HL-60 (cell line): ENCODE measurements around the gene RYR2.

Experiments used
- DNase-seq, 2 experiments: peaks; one replicate each; pipeline ENCODE4 v3.0.0-alpha.2; 2010 to 2020; ENCODE audit warnings: low read depth in 1 of 2, low spot score in 1 of 2
- H3K27ac ChIP-seq: fragments of 250-450 bp; sonication (Bioruptor Pico); replicated peaks from 2 replicates; pipeline ENCODE4 v1.5.1; 2020; ENCODE audit warnings: mild to moderate bottlenecking, moderate library complexity
- H3K27me3 ChIP-seq: fragments of 250-450 bp; sonication (Bioruptor Pico); 2 replicates; pipeline ENCODE4 v1.5.1; 2021; ENCODE audit warnings: mild to moderate bottlenecking, moderate library complexity; ENCODE audit not compliant: insufficient read depth, poor library complexity, severe bottlenecking
- H3K4me3 ChIP-seq: replicated peaks from 2 replicates; pipeline ENCODE4 v1.5.1; 2011; ENCODE audit warnings: mild to moderate bottlenecking, control low read depth, low read length; ENCODE audit not compliant: insufficient read depth
- CTCF ChIP-seq: IDR thresholded peaks from one replicate; pipeline ENCODE4 v1.5.1; 2011; ENCODE audit warnings: low read length, control low read depth, inconsistent platforms; ENCODE audit not compliant: insufficient read depth
- GABPA ChIP-seq: IDR thresholded peaks from 2 replicates; pipeline ENCODE4 v1.6.1; 2012; ENCODE audit warnings: low read depth
- POLR2AphosphoS5 ChIP-seq: IDR thresholded peaks from 2 replicates; pipeline ENCODE4 v1.6.1; 2012; ENCODE audit warnings: low read depth
- REST ChIP-seq: IDR thresholded peaks from 2 replicates; pipeline ENCODE4 v1.6.1; 2012; ENCODE audit warnings: low read depth; ENCODE audit not compliant: insufficient replicate concordance
- SPI1 ChIP-seq: IDR thresholded peaks from 2 replicates; pipeline ENCODE4 v1.6.1; 2012; ENCODE audit warnings: low read depth, mild to moderate bottlenecking, borderline replicate concordance

The RYR2 gene

GRCh38 chr1:237875291-237875690, 833.3 kb downstream of the RYR2 start:
- TF ChIP-seq POLR2AphosphoS5 (no peak), REST (no peak), CTCF (no peak), GABPA (no peak), SPI1 (no peak)
- H3K27ac ChIP-seq, result no peak overlapping the region
- H3K4me3 ChIP-seq, result no peak overlapping the region
- DNase-seq, result no peak
- no peaks in the 10 kb centered on the region for H3K27me3 ChIP-seq

- DNase-seq, result no peak
- peaks cover under 1% of the 10 kb centered on the region for H3K27me3 ChIP-seq
- no peak overlapping the region for H3K27ac ChIP-seq
- no peak for TF ChIP-seq SPI1
- no peak for TF ChIP-seq POLR2AphosphoS5
- no peak for TF ChIP-seq GABPA
- no peak for TF ChIP-seq REST
- TF ChIP-seq CTCF, result no peak
- H3K4me3 ChIP-seq, result no peak overlapping the region
Observed at GRCh38 chr1:237877631-237878030, 835.6 kb downstream of the RYR2 start.

- no peak for TF ChIP-seq SPI1
- no peak for TF ChIP-seq POLR2AphosphoS5
- no peak for TF ChIP-seq GABPA
- no peak for TF ChIP-seq CTCF
- no peak for TF ChIP-seq REST
- Histone ChIP-seq H3K27me3 (peaks cover 2% of the 10 kb centered on the region), H3K4me3 (no peak overlapping the region), H3K27ac (no peak overlapping the region)
- DNase-seq, result no peak
Observed at GRCh38 chr1:237878406-237878805, 836.4 kb downstream of the RYR2 start.
